Hepatocyte (in vitro differentiated cells): ENCODE measurements around the gene KIF3B.

Experiments used
- CTCF ChIP-seq: fragments of 200-600 bp; sonication (generic); IDR thresholded peaks from 2 replicates; pipeline ENCODE4 v1.5.1; 2016; ENCODE audit warnings: antibody characterized with exemption, mild to moderate bottlenecking; ENCODE audit not compliant: poor library complexity
- EZH2 ChIP-seq: fragments of 200-600 bp; sonication (generic); IDR thresholded peaks from 2 replicates; pipeline ENCODE4 v1.6.1; 2016; ENCODE audit warnings: antibody characterized with exemption, mild to moderate bottlenecking, borderline replicate concordance

- TF ChIP-seq CTCF, result no peak
- no peak for TF ChIP-seq EZH2
Measured at GRCh38 chr20:32357375-32357868, 80.0 kb downstream of the KIF3B start.
